ENCODE measurements around the gene GOLPH3.
A peak's percentile ranks its signal among the peaks of the same experiment; 100 is the strongest.

The GOLPH3 gene

GRCh38 chr5:32094691-32095090 lies 79.4 kb downstream of the GOLPH3 start:
- TF ChIP-seq, protein P1, sequence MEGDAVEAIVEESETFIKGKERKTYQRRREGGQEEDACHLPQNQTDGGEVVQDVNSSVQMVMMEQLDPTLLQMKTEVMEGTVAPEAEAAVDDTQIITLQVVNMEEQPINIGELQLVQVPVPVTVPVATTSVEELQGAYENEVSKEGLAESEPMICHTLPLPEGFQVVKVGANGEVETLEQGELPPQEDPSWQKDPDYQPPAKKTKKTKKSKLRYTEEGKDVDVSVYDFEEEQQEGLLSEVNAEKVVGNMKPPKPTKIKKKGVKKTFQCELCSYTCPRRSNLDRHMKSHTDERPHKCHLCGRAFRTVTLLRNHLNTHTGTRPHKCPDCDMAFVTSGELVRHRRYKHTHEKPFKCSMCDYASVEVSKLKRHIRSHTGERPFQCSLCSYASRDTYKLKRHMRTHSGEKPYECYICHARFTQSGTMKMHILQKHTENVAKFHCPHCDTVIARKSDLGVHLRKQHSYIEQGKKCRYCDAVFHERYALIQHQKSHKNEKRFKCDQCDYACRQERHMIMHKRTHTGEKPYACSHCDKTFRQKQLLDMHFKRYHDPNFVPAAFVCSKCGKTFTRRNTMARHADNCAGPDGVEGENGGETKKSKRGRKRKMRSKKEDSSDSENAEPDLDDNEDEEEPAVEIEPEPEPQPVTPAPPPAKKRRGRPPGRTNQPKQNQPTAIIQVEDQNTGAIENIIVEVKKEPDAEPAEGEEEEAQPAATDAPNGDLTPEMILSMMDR (IDR thresholded peaks at IDR 0.05; ENCODE audit: low read depth, low read length): no peak
- no peak overlapping the region for H3K4me3 ChIP-seq (ENCODE audit: low read depth, low read length)

GRCh38 chr5:32092938-32093812 lies 80.9 kb downstream of the GOLPH3 start:
- TF ChIP-seq, protein P1 (IDR thresholded peaks at IDR 0.05; ENCODE audit: low read depth, low read length): peak; percentile 77

More at GRCh38 chr5:32094691-32095090, 79.4 kb downstream of the GOLPH3 start:
- Histone ChIP-seq H3K36me3 (no peaks in the 10 kb centered on the region; the same call in 1 of the 2 replicates), H3K27me3 (ENCODE audit: insufficient read depth, low read depth, severe bottlenecking) (no peaks in the 10 kb centered on the region), H3K9me3 (ENCODE audit: severe bottlenecking) (no peaks in the 10 kb centered on the region), H3K27ac (no peak overlapping the region)
- no peak for DNase-seq

DNA sequence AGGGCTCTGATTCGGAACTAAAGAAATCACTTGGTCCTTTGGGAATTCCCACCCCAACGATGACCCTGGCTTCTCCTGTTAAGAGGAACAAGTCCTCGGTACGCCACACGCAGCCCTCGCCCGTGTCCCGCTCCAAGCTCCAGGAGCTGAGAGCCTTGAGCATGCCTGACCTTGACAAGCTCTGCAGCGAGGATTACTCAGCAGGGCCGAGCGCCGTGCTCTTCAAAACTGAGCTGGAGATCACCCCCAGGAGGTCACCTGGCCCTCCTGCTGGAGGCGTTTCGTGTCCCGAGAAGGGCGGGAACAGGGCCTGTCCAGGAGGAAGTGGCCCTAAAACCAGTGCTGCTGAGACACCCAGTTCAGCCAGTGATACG lies 83.4 kb downstream of the GOLPH3 start:
- TF ChIP-seq, protein P1 (IDR thresholded peaks at IDR 0.05; ENCODE audit: low read depth, low read length): no peak
- H3K36me3 ChIP-seq: peaks cover 18% of the 10 kb centered on the region

More at GRCh38 chr5:32092938-32093812, 80.9 kb downstream of the GOLPH3 start:
- H3K27me3 ChIP-seq (ENCODE audit: insufficient read depth, low read depth, severe bottlenecking): no peaks in the 10 kb centered on the region
- H3K9me3 ChIP-seq (ENCODE audit: severe bottlenecking): no peaks in the 10 kb centered on the region
- no peak overlapping the region for H3K27ac ChIP-seq
- H3K4me3 ChIP-seq (ENCODE audit: low read depth, low read length): no peak overlapping the region
- DNase-seq: peak; percentile 84
- peaks cover 7% of the 10 kb centered on the region; the same call in 1 of the 2 replicates for H3K36me3 ChIP-seq

DNA sequence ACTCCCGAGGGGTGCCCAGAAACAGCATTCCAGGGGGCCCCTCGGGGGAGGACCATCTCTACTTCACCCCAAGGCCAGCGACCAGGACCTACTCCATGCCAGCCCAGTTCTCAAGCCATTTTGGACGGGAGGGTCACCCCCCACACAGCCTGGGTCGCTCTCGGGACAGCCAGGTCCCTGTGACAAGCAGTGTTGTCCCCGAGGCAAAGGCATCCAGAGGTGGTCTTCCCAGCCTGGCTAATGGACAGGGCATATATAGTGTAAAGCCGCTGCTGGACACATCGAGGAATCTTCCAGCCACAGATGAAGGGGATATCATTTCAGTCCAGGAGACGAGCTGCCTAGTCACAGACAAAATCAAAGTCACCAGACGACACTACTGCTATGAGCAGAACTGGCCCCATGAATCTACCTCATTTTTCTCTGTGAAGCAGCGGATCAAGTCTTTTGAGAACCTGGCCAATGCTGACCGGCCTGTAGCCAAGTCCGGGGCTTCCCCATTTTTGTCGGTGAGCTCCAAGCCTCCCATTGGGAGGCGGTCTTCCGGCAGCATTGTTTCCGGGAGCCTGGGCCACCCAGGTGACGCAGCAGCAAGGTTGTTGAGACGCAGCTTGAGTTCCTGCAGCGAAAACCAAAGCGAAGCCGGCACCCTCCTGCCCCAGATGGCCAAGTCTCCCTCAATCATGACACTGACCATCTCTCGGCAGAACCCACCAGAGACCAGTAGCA lies 83.9 kb downstream of the GOLPH3 start:
- no peaks in the 10 kb centered on the region for H3K9me3 ChIP-seq (ENCODE audit: severe bottlenecking)
- H3K27ac ChIP-seq: no peak overlapping the region
- no peak for DNase-seq
- peaks cover 18% of the 10 kb centered on the region for H3K36me3 ChIP-seq
- TF ChIP-seq, protein P1 (IDR thresholded peaks at IDR 0.05; ENCODE audit: low read depth, low read length): no peak
- H3K27me3 ChIP-seq (ENCODE audit: insufficient read depth, low read depth, severe bottlenecking): no peaks in the 10 kb centered on the region
- H3K4me3 ChIP-seq (ENCODE audit: low read depth, low read length): no peak overlapping the region

More for the DNA sequence above, 83.4 kb downstream of the GOLPH3 start:
- Histone ChIP-seq H3K4me3 (ENCODE audit: low read depth, low read length) (no peak overlapping the region), H3K9me3 (ENCODE audit: severe bottlenecking) (no peaks in the 10 kb centered on the region), H3K27me3 (ENCODE audit: insufficient read depth, low read depth, severe bottlenecking) (no peaks in the 10 kb centered on the region), H3K27ac (no peak overlapping the region)
- no peak for DNase-seq

DNA sequence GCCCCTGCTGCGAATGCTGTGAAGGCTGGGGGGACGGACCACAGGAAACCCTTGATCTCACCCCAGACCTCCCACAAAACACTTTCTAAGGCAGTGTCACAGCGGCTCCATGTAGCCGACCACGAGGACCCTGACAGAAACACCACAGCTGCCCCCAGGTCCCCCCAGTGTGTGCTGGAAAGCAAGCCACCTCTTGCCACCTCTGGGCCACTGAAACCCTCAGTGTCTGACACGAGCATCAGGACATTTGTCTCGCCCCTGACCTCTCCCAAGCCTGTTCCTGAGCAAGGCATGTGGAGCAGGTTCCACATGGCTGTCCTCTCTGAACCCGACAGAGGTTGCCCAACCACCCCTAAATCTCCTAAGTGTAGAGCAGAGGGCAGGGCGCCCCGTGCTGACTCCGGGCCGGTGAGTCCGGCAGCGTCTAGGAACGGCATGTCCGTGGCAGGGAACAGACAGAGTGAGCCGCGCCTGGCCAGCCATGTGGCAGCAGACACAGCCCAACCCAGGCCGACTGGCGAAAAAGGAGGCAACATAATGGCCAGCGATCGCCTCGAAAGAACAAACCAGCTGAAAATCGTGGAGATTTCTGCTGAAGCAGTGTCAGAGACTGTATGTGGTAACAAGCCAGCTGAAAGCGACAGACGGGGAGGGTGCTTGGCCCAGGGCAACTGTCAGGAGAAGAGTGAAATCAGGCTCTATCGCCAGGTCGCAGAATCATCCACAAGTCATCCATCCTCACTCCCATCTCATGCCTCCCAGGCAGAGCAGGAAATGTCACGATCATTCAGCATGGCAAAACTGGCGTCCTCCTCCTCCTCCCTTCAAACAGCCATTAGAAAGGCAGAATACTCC lies 84.7 kb downstream of the GOLPH3 start:
- no peaks in the 10 kb centered on the region for H3K27me3 ChIP-seq (ENCODE audit: insufficient read depth, low read depth, severe bottlenecking)
- peaks cover 18% of the 10 kb centered on the region for H3K36me3 ChIP-seq
- TF ChIP-seq, protein P1 (IDR thresholded peaks at IDR 0.05; ENCODE audit: low read depth, low read length): no peak
- DNase-seq: no peak
- no peaks in the 10 kb centered on the region for H3K9me3 ChIP-seq (ENCODE audit: severe bottlenecking)
- no peak overlapping the region for H3K27ac ChIP-seq
- H3K4me3 ChIP-seq (ENCODE audit: low read depth, low read length): no peak overlapping the region
